Measurements from ENCODE around the gene SDK2.

The SDK2 gene

DNA sequence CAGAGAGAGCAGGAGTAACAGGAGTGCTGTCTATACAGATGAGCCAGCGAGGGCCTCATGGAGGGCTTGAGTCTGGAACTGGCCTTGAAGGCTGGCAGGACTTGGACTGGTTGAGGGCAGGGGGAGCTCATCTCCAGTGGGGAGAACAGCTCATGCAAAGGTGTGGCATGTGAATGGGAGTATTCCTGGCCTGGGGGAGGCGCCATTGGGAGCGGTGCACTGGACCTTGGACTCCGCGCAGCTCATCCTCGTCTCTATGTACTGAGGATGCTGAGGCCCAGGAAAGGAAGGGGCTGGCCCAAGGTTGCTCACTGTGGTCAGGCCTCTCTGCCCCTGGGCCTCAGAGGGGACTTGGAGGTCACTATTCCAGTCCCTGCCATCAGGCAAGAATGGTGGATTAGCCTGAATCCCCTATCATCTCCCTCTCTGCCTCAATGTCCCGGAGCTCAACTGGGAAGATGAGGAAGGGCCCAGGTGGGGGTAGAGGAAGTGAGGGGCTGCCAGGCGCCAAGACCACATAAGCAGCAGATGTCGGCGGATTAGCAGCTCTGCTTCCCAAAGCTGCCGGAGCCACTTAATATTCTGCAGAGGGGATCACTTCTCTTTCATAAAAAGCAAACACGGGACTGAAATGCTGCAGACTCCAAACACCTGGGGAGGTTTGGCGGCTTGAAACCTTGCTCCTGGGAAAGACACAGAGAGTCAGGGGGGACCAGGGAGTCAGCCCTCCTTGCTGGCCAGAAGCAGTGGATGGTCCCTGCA, 88.9 kb downstream of the SDK2 start:
- DNase-seq (ENCODE audit: low read depth in 2 of 2): no peak

DNA sequence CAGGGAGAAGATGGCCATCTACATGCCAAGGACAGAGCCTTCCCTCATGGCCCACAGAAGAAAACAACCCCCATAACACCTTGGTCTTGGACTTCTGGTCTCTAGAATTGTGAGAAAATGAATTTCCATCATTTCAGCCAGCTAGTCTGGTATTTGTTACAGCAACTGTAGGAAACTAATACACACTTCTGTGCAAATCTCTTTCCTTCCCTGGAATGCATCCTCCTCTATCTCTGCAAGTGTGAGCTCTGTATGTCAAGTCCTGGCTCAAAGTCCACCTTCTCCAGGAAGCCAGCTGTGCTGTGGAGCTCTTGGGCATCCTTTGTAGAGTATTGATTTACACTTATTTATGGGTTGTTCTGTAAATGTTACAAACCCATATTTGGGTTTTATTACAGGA, 89.7 kb downstream of the SDK2 start:
- DNase-seq (ENCODE audit: low read depth in 2 of 2): no peak

DNA sequence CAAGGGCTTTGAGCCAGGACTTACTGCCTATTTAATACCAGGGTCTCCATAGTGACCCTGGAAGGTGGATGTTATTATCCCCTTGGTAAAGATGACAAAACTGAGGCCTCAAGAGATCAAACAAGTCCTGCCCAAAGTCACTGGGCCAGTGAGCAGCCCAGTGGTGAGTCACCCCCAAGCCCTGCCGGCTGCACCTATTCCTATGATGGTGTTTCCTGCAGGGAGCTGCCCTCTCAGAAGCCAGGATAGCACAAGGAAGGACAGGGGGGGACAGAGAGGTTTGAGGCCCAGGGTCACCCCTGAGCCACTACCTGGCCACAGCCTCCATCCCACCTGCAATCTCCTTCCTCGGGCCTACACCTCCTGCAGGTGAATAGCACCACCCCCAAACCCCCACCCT, 90.9 kb downstream of the SDK2 start:
- no peak for DNase-seq (ENCODE audit: low read depth in 2 of 2)

DNA sequence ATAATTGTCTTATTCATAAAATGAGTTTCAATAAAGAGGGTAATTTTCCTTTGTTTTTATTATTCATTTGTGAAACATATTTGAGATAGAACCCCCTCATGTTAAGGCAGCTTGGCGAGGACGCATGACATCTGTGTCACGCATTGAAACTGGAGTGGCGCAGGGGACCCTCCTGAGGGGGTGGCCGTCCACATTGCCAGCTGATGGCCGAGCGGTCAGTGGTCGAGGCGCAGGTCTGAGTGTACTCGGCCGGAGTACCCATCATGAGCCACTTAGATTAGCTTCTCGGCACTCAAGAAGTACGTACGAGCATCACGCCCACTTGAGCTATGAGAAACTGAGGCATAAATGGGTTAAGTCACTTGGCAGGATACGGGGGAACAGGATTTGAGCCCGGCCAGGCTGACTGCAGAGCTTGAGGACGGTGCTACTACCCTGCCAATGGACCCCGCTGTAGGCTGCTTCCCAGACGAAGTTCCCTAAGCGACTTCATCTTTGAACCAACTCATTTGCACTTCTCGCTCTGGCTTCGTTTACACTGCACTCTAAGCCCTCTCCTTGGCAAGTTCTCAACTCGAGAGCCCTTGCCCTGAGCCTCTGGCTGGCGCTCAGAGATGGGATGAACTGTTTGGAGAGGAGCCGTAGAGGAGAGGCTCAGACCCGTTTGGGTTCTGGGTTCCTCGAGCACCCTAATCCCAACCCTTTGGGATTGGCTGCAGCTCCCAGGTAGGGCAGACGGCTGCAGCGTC, 91.8 kb downstream of the SDK2 start:
- DNase-seq (ENCODE audit: low read depth in 2 of 2): no peak

DNA sequence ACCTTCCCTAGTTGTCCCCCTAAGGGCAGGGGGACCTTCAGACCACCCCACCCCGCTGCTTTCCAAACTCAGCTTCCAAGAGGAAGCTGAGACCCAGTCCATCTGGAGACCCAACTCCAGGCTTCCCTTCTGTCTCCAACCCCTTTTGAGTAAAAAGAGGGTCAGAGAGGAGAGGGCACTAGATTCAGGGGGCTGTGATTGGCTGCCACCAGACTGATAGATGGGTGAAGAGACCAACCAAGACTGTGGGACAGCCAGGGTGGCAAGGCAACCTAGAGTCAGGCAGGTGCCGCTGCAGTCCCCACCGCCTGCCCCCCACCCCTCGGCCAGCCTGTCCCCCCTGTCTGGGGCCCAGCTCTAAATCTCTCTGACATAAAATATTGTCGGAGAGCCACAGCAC, 92.5 kb downstream of the SDK2 start:
- DNase-seq (ENCODE audit: low read depth in 2 of 2): no peak

- DNase-seq (ENCODE audit: low read depth in 2 of 2): no peak
Measured at GRCh38 chr17:73551144-73551543, 93.1 kb downstream of the SDK2 start.

GRCh38 chr17:73550556-73550955, 93.7 kb downstream of the SDK2 start:
- DNase-seq (ENCODE audit: low read depth in 2 of 2): no peak

DNA sequence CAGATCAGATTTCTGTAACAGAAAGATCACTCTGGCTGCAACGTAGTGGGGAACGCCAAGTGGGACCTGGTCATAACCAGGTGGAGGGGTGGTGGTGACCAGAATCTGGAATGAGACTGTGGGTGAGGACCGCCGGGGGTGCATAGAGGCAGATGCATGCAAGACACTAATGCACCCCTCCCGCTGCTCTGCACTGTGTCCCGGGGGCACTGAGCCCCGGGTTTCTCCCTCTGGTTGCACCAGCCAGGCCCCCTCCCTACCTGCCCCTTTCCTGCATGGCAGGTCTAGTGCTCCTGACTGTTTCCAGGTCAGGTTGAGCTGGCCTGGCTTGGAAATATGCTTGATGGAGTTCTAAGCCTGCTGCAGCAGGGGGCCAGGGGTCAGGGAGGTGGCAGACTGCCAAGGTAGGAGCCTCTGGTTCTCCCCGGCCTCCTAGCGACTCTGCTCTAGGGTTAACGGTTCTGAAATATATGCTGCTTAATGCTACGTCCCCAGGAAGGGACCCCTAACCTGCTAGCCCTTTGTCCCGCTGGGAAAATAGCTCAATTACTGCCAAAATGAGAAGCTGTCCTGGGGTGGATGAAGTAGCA, 94.3 kb downstream of the SDK2 start:
- DNase-seq (ENCODE audit: low read depth in 2 of 2): no peak

GRCh38 chr17:73548620-73549311, 95.5 kb downstream of the SDK2 start:
- no peak for DNase-seq (ENCODE audit: low read depth in 2 of 2)

DNA sequence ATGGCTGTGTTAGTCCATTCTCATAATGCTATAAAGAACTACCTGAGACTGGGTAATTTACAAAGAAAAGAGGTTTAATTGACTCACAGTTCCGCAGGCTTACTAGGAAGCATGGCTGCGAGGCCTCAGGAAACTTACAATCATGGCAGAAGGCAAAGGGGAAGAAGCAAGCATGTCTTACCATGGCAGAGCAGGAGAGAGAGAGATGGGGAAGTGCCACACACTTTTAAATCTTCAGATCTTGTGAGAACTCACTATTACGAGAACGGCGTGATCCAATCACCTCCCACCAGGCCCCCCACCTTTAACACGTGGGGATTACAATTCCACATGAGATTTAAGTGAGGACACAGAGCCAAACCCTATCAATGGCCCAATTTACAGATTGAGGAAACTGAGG, 96.5 kb downstream of the SDK2 start:
- no peak for DNase-seq (ENCODE audit: low read depth in 2 of 2)

DNA sequence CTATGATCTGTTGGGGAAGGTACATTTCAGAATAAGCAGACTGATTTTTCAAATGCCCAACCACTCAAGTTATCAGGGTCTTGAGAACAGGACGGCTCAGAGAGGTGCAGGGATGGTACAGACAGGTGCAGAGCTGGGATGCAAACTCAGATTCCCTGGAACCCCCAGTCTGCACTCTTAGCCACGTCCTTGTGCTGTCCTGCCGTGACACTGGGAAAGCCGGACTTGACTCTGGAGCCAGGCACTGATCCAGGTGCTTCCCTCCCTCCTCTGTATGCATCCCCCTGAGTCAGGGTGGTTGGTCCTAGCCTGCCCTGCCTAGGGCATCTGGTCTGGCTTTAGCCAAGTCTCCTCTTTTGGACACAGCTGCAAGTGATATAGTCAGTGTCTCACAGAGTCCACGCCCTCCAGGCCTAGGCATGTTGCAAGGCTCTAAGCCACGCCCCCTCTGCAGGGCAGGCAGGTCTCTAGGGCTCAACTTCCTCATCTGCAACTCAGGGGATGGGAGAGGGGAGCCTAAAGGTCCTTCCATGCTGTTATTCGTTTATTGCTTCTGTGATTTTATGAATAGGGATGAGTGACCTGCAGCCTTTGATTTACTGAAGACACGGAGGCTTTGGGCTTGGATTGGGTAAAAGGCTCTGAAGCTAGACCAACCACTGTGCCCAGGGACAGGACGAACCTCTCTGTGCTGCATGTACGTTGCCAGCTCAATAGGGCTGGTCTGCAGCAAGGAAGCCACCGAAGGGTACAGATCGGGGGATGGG, 97.3 kb downstream of the SDK2 start:
- DNase-seq (ENCODE audit: low read depth in 2 of 2): no peak

- DNase-seq (ENCODE audit: low read depth in 2 of 2): no peak
Measured at GRCh38 chr17:73546114-73546513, 98.1 kb downstream of the SDK2 start.

- no peak for DNase-seq (ENCODE audit: low read depth in 2 of 2)
Measured at GRCh38 chr17:73545109-73546032, 98.9 kb downstream of the SDK2 start.

DNA sequence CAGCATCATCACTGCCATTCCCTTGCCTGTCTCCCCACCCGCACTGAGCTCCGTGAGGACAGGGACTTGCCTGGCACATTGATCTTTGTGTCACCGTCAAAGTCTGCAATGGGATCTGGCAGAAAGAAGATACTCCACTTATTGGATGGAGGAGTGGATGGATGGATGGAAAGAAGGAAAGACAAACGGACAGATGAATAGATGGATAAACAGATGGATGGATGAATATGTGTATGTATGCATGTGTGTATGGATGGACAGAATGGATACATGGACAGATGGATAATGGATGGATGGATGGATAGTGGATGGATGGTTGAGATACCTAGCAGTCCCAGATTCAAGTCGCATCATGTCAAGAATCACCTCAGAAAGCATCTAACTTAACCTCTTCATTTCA, 99.9 kb downstream of the SDK2 start:
- no peak for DNase-seq (ENCODE audit: low read depth in 2 of 2)

DNA sequence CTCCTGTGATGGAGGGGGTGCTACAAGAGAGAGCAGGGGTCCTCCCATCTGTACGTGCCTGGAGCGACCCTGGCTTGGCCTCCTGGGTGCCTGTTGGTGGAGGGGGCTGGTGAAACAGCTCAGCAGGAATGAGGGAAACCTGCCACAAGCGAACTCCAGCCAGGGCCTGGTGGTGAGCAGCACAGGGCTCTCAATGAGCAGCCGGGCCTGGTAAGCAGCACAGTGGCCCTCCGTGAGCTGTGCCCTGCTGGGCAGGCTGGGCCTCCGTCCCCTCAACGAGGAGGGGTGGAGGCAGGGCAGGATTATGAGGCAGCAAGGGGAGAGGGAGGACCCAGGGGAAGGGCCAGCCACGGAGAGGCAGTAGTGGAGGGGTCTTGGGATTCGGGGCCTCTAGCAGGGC, 101.9 kb downstream of the SDK2 start:
- no peak for DNase-seq (ENCODE audit: low read depth in 2 of 2)

GRCh38 chr17:73541561-73541981, 102.7 kb downstream of the SDK2 start:
- no peak for DNase-seq (ENCODE audit: low read depth in 2 of 2)

- DNase-seq (ENCODE audit: low read depth in 2 of 2): no peak
Measured at GRCh38 chr17:73541111-73541510, 103.1 kb downstream of the SDK2 start.

GRCh38 chr17:73539166-73539565, 105.1 kb downstream of the SDK2 start:
- no peak for DNase-seq (ENCODE audit: low read depth in 2 of 2)

GRCh38 chr17:73538445-73538844, 105.8 kb downstream of the SDK2 start:
- no peak for DNase-seq (ENCODE audit: low read depth in 2 of 2)

Measured in stimulated activated CD4-positive, alpha-beta T cell treated with anti-CD3 and anti-CD28 coated beads, Interleukin-1b, Interleukin-23, amount 100 ng/mL, for 1 hour (primary cell).